Activated T-cell treated with anti-CD3 and anti-CD28 coated beads, Interleukin-2, amount 50 U/mL, for 4 hours (primary cell): Measurements from ENCODE around the gene PLA2G15. TPM values are rescaled to one million over a fixed set of nuclear protein-coding genes. Genes with fewer than 3 reads are reported as not detected.

Experiments used
- ATAC-seq, 2 donors: fragments of 200-7000 bp; cut with Tn5 transposase; one replicate each; pipeline ENCODE4 v1.10.0; 2021
- DNase-seq: peaks from one replicate; pipeline ENCODE4 v3.0.0-alpha.2; 2020
- H3K27me3 Mint-ChIP-seq: one replicate; pipeline ENCODE4 v1.8.0; 2021; ENCODE audit warnings: low read depth, mixed read lengths
- H3K36me3 Mint-ChIP-seq: one replicate; pipeline ENCODE4 v1.8.0; 2022; ENCODE audit warnings: mixed read lengths; ENCODE audit not compliant: insufficient read depth
- H3K4me1 Mint-ChIP-seq: one replicate; pipeline ENCODE4 v1.8.0; 2021; ENCODE audit warnings: low read depth, mixed read lengths
- H3K4me3 Mint-ChIP-seq: one replicate; pipeline ENCODE4 v1.8.0; 2021; ENCODE audit warnings: mild to moderate bottlenecking, moderate library complexity, mixed read lengths
- H3K9me3 Mint-ChIP-seq: one replicate; pipeline ENCODE4 v1.8.0; 2021; ENCODE audit warnings: mixed read lengths
- total RNA-seq, 3 donors: library from RNA; stranded (reverse); gene quantifications; one replicate each; pipeline ENCODE4 v1.2.1, GENCODE V29; 2021

PLA2G15 gene
- total RNA-seq, 3 donors from 2014 or later, result 7.4 to 11.0 (median 7.9) TPM

GRCh38 chr16:68227850-68228553 lies 17.2 kb upstream of the PLA2G15 start:
- H3K27me3 Mint-ChIP-seq, result no peaks in the 10 kb centered on the region
- peaks cover 2% of the 10 kb centered on the region for H3K36me3 Mint-ChIP-seq
- H3K9me3 Mint-ChIP-seq, result no peaks in the 10 kb centered on the region
- H3K4me3 Mint-ChIP-seq, result no peak overlapping the region
- ATAC-seq (no peak), DNase-seq (no peak)
- H3K4me1 Mint-ChIP-seq, result peaks cover 33% of the 10 kb centered on the region

- Mint-ChIP-seq H3K27me3 (no peaks in the 10 kb centered on the region), H3K4me1 (peaks cover 38% of the 10 kb centered on the region), H3K4me3 (no peak overlapping the region), H3K36me3 (peaks cover 2% of the 10 kb centered on the region), H3K9me3 (no peaks in the 10 kb centered on the region)
- no peak for DNase-seq
- ATAC-seq, result no peak
These were observed 16.5 kb upstream of the PLA2G15 start for GRCh38 chr16:68228652-68229051.

GRCh38 chr16:68229431-68230175 lies 15.6 kb upstream of the PLA2G15 start:
- ATAC-seq (peak in 1 of 2 donors; percentile 19), DNase-seq (no peak)
- no peak overlapping the region for H3K4me3 Mint-ChIP-seq

GRCh38 chr16:68230176-68230571 lies 15.0 kb upstream of the PLA2G15 start:
- peaks cover 41% of the 10 kb centered on the region for H3K4me1 Mint-ChIP-seq
- H3K9me3 Mint-ChIP-seq, result no peaks in the 10 kb centered on the region

More at GRCh38 chr16:68229431-68230175, 15.6 kb upstream of the PLA2G15 start:
- H3K9me3 Mint-ChIP-seq, result no peaks in the 10 kb centered on the region
- H3K36me3 Mint-ChIP-seq, result peaks cover 2% of the 10 kb centered on the region
- no peaks in the 10 kb centered on the region for H3K27me3 Mint-ChIP-seq
- peaks cover 40% of the 10 kb centered on the region for H3K4me1 Mint-ChIP-seq

GRCh38 chr16:68230956-68231355 lies 14.2 kb upstream of the PLA2G15 start:
- no peak overlapping the region for H3K4me3 Mint-ChIP-seq

More at GRCh38 chr16:68230176-68230571, 15.0 kb upstream of the PLA2G15 start:
- DNase-seq (no peak), ATAC-seq (no peak)
- Mint-ChIP-seq H3K27me3 (no peaks in the 10 kb centered on the region), H3K36me3 (peaks cover 2% of the 10 kb centered on the region), H3K4me3 (no peak overlapping the region)

GRCh38 chr16:68231384-68232136 lies 13.6 kb upstream of the PLA2G15 start:
- H3K4me1 Mint-ChIP-seq, result peaks cover 35% of the 10 kb centered on the region
- H3K9me3 Mint-ChIP-seq, result no peaks in the 10 kb centered on the region
- no peaks in the 10 kb centered on the region for H3K27me3 Mint-ChIP-seq
- ATAC-seq (no peak), DNase-seq (no peak)
- no peak overlapping the region for H3K4me3 Mint-ChIP-seq
- H3K36me3 Mint-ChIP-seq, result no peaks in the 10 kb centered on the region

More at GRCh38 chr16:68230956-68231355, 14.2 kb upstream of the PLA2G15 start:
- DNase-seq (no peak), ATAC-seq (no peak)
- Mint-ChIP-seq H3K4me1 (peaks cover 33% of the 10 kb centered on the region), H3K36me3 (no peaks in the 10 kb centered on the region), H3K27me3 (no peaks in the 10 kb centered on the region), H3K9me3 (no peaks in the 10 kb centered on the region)

GRCh38 chr16:68232335-68232734 lies 12.8 kb upstream of the PLA2G15 start:
- H3K4me1 Mint-ChIP-seq, result peaks cover 34% of the 10 kb centered on the region
- DNase-seq (no peak), ATAC-seq (no peak)
- H3K27me3 Mint-ChIP-seq, result no peaks in the 10 kb centered on the region
- H3K36me3 Mint-ChIP-seq, result no peaks in the 10 kb centered on the region
- H3K9me3 Mint-ChIP-seq, result no peaks in the 10 kb centered on the region
- H3K4me3 Mint-ChIP-seq, result no peak overlapping the region

GRCh38 chr16:68233085-68233834 lies 11.9 kb upstream of the PLA2G15 start:
- Mint-ChIP-seq H3K27me3 (no peaks in the 10 kb centered on the region), H3K36me3 (no peaks in the 10 kb centered on the region), H3K4me3 (no peak overlapping the region), H3K4me1 (peaks cover 29% of the 10 kb centered on the region), H3K9me3 (no peaks in the 10 kb centered on the region)
- no peak for DNase-seq
- ATAC-seq, result peak; percentile 19 to 33

GRCh38 chr16:68233835-68234187 lies 11.4 kb upstream of the PLA2G15 start:
- DNase-seq, result no peak
- Mint-ChIP-seq H3K27me3 (no peaks in the 10 kb centered on the region), H3K4me3 (no peak overlapping the region), H3K4me1 (peaks cover 30% of the 10 kb centered on the region), H3K9me3 (no peaks in the 10 kb centered on the region), H3K36me3 (no peaks in the 10 kb centered on the region)
- no peak for ATAC-seq

- no peak for ATAC-seq
- Mint-ChIP-seq H3K27me3 (no peaks in the 10 kb centered on the region), H3K9me3 (no peaks in the 10 kb centered on the region), H3K4me3 (no peak overlapping the region), H3K4me1 (peaks cover 27% of the 10 kb centered on the region), H3K36me3 (no peaks in the 10 kb centered on the region)
- no peak for DNase-seq
These were observed 10.7 kb upstream of the PLA2G15 start for GRCh38 chr16:68234188-68235107.

- DNase-seq (no peak), ATAC-seq (no peak)
- Mint-ChIP-seq H3K4me3 (no peak overlapping the region), H3K36me3 (no peaks in the 10 kb centered on the region), H3K4me1 (peaks cover 30% of the 10 kb centered on the region), H3K27me3 (no peaks in the 10 kb centered on the region), H3K9me3 (no peaks in the 10 kb centered on the region)
These were observed 9.9 kb upstream of the PLA2G15 start for GRCh38 chr16:68235108-68235886.

GRCh38 chr16:68235887-68236136 lies 9.4 kb upstream of the PLA2G15 start, which contains the start of gene ESRP2:
TSS of gene ESRP2 (minus strand) at chr16:68236127. CDS start at chr16:68236045, 82 bp downstream.
- DNase-seq, result no peak
- ATAC-seq, result no peak
- Mint-ChIP-seq H3K4me1 (peaks cover 30% of the 10 kb centered on the region), H3K9me3 (no peaks in the 10 kb centered on the region), H3K27me3 (no peaks in the 10 kb centered on the region), H3K36me3 (no peaks in the 10 kb centered on the region), H3K4me3 (peak within 1 kb of the TSS; percentile 90)
